NCI-H82 treated with DMSO at 0.1 percent for 48 hours (cell line): ENCODE results near the gene MYO6.
A peak's percentile ranks its signal among the peaks of the same experiment; 100 is the strongest.
"Not testable (repeated sequence)": the region's sequence is repeated elsewhere in the genome, so short reads cannot be mapped to it uniquely, and the experiment has no call there.

Experiments
- DNase-seq: peaks from one replicate; lab custom pipeline; 2025; ENCODE audit not compliant: unreplicated experiment; lab: John Stamatoyannopoulos, UW

The MYO6 gene

DNA sequence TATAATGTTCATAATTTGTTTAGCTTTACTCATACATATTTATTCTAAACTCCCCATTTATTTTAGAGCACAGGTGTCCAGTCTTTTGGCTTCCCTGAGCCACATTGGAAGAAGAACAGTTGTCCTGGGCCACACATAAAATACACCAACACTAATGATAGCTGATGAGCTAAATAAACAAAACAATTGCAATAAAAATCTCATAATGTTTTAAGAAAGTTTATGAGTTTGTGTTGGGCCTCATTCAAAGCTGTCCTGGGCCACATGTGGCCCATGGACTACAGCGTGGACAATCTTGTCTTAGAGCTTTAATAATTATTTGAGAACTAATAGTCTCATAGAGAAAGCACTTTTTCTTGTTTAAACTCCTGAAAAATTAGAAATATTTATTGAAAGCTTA, 131.3 kb downstream of the MYO6 start:
- no peak for DNase-seq

DNA sequence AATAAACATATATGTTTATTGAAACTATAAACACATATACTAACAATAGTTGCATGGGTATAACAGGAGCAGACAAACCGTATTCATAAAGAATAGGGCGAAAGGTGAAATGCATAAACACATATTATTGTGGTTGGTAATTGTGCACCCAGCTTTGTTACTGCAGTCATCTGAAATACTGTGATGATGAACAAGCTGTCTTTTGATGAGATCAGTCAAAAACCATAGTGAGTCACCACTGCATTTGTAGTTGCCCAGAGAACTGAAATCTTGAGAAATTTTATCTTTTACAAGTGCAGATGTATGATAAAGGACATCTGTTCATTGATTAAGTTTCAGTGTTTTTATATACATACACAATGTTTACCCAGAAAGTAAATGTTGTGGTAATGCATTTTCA, 133.7 kb downstream of the MYO6 start:
- no peak for DNase-seq

DNA sequence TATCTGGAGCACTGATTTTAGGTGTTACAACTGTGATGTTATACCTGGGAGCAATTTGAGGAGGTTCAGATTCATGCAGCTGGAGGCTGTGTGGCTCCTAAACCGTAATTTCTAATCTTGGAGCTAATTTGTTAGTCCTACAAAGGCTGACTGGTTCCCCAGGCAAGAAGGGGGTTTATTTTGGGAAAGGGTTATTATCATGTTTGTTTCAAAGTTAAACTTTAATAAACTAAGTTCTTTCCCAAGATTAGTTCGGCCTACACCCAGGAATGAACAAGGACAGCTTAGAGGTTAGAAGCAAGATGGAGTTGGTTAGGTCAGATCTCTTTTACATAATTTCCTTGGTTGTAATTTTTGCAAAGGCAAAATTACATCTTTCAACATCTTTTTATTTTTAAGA, 135.8 kb downstream of the MYO6 start:
- no peak for DNase-seq

DNA sequence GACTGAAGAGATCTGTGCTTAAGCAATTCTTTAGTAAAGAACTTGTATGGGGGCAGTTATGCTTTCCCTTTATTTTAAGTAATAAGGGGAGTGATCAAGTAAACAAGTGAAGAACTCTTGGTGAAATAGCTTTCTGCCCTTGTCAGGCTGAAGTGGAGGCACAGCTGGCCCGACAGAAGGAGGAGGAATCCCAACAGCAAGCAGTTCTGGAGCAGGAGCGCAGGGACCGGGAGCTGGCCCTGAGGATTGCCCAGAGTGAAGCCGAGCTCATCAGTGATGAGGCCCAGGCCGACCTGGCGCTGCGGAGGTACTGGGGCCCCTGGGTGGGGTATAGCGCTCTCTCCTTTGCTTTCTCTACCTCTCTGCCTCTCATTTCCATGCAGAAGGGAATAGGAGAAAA, 143.3 kb downstream of the MYO6 start:
- DNase-seq, result no peak

DNA sequence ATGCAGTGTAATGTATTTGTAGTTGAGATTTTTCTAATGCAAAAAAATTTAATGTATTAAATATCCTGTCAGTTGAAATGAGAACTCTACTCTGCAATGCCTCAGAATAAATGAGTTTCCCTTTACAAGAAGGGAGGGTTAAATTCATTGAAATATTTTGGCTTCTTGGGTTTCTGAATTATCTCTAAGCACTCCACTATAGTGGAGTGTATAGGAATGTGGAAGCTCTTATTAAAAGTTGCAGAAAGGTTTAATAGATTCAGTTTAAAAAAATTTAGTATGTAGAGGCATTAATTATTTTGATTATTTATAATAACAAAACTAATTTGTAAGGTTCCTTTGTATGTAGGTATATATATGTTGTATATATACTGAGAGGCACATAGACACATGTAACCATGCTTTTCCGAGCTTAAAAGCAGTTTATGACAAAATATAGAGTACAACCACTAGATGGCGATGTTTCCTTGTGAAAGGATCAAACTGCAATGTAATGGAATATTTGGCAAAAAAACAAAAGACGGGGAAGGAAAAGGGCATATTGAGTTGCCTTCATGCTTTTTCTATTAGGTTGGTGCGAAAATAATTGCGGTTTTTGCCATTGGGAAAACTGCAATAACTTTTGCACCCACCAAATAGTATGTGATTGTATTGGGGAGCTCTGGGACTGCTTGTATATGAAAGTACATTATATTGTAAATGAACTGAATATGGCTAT, 144.2 kb downstream of the MYO6 start:
- DNase-seq, result peak; percentile 20

DNA sequence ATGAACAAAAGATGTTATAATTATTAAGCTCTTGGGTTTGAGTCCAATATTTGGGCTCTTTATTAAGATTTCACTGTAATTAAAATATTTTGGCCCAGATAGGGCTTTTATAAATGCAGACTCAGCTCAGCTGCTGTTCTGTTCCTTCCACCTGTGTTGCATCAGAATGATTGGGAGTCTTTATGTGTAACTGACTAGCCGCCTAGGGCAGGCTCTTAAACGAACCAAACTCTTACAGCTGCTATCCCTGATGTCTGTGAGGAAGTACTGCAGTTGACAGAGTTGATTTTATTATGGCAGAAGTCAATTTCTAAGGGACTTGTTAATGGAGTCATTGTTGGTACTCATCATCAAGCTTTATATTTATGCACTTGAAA, 144.7 kb downstream of the MYO6 start:
- no peak for DNase-seq

DNA sequence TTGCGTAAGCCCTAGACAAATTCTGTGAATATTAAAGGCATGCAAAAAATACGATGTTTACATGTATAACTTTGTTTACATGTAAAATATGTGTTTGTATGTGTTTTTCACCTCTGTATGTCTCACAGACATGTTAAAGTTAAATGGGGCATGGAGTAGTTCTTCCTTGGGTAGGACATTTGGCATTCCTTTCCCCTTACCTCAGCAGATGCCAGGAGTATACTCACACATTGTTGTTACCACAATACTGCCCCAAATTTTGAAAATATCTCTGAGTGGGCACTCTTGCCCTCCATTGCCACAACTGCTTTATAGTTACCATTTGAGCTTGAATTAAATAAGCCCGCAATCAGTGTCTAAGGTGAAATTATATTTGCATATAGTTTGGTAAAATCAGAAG, 147.5 kb downstream of the MYO6 start:
- no peak for DNase-seq

DNA sequence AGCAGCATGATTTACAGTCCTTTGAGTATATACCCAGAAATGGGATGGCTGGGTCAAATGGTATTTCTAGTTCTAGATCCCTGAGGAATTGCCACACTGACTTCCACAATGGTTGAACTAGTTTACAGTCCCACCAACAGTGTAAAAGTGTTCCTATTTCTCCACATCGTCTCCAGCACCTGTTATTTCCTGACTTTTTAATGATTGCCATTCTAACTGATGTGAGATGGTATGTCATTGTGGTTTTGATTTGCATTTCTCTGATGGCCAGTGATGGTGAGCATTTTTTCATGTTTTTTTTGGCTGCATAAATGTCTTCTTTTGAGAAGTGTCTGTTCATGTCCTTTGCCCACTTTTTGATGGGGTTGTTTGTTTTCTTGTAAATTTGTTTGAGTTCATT, 151.2 kb downstream of the MYO6 start:
- not testable (repeated sequence) for DNase-seq

DNA sequence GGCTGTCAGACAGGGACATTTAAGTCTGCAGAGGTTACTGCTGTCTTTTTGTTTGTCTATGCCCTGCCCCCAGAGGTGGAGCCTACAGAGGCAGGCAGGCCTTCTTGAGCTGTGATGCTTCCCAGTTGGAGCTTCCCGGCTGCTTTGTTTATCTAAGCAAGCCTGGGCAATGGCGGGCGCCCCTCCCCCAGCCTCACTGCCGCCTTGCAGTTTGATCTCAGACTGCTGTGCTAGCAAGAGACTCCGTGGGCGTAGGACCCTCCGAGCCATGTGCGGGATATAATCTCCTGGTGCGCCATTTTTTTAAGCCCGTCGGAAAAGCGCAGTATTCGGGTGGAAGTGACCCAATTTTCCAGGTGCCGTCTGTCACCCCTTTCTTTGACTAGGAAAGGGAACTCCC, 156.1 kb downstream of the MYO6 start:
- not testable (repeated sequence) for DNase-seq

DNA sequence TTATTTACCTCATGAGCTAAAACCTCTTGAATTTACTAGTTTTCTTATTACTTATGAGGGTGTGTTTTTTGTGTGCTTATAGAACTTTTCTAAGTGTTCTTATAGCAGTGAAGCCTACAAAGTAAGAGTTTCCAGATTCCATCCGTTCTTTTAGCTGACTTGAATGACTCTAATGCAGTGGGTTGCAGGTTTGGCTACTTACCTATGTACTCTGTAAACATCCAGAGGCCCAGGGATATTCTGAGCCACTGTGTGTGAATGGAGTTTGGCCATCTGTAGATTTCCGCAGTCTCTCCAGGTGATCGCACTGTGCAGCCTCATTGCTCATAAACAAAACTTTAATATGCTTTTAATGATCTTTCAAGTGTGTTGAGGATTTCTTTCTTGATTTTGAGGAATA, 157.8 kb downstream of the MYO6 start:
- no peak for DNase-seq

DNA sequence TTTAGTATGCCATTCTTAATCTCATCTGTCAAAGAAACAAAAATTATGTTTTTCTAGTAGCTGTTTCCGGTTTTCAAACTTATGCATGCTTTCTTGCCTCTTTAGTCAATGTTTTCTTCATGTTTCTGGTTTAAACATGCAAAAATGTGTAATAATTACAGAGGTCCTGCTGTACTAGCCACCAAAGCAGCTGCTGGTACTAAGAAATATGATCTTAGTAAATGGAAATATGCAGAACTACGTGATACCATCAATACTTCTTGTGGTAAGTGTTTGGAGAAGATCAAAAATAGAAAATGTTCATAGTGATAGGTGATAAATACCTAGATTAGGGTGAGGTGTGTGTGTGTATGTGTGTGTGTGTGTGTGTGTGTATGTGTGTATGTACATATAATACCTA, 158.4 kb downstream of the MYO6 start:
- DNase-seq, result no peak

DNA sequence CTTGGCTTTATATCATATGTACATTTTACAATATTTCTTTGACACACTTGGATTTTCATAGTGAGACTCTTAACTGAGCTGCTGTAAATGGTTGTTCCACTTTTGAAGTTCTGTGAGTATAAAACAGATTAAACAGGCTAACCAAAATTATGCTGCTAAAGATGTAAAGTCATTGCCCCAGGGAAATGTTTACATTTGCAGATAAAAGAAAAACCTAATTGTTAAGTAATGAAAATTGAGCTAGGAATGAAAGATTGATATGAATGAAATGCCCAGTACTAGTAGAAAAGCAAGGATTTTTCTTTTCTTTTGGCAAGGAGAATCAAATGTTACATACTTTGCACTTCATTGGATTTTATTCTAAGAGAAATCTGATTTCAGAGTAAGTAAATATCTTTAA, 164.0 kb downstream of the MYO6 start:
- DNase-seq, result no peak

DNA sequence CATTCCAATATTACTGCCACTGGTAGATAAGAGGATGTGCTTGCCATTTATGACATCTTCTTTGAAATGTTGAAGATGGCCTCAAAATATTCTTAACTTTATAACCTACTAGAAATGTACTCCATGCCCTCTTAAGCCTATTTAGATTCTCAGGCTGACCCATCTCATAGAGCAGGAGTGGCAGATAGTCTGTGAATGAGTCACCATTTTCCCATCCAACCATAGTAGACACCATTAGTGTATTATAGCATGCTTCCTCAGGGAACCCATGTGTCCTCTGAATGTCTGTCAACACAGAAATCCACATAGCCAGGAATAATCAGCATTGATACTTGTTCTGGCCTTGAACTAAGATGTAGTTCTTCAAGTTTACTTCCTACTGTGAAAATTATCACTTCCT, 173.2 kb downstream of the MYO6 start:
- no peak for DNase-seq

DNA sequence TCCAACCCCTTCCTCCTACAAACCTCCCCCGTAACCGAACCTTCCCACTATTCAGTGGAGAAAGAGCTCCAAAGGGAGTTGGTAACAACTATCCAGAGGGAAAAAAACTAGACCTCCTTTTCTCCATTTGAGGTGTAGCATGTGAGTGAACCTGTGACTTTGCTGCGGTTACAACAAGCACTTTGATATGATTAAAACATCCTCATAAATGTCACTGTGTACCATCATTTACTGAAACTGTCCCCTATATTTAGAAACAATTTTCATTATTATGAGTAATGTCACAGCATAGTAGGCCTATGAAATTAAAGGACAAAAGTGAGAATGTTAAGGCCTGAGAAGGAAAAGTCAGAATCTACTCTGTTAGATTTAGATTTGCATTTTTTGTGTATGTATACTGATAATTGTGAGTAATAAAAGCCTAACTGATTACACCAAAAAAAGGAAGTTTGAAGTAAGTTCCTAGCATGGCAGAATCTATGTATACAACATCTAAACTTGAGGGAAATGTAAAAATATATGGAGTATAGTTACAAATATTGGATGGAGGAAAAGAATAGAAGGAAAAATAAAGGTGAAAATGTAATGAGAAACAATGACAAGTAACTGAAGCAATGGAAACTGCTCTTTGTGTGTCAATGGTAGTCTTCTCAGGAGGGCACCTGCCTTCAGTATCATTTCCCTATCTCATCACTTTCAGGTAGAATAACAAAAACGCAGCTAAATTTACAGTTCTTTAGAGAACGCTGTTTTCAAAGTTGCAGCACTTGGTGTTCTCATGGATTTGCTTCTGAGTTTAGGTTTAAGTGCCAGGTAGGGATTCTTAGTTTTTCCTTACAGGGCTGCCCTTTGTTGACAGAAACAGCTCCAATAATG, 177.5 kb downstream of the MYO6 start:
- no peak for DNase-seq

DNA sequence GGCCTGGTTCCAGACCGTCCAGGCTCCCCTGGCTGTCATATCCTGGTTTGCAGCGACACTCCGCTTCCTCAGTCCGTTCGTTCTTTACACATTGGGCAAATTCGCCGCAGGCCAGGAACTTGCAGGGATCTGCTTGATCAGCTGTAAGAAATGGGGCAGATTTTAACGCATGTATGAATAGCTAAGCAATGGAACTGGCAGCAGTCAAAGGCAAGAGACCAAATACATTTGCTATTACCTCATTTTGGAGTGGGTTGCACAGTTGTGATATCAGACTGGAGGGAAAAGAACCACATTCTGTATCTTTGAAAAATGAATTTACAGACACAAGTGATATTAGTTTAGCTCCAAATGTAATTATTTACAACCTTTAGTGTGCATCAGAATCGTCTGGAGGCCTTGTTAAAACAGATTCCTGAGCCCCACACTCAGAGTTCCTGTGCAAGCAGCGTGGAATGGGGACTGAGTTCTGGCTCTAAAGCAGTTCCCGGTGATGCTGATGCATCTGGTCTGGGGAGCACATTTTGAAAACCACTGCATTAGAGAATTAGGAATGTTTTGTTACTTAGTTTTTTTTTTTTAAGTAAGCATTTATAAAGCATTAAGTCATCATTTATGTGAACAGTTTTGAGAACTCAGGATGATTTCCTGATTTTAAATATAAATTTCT, 182.1 kb downstream of the MYO6 start:
- DNase-seq, result no peak

DNA sequence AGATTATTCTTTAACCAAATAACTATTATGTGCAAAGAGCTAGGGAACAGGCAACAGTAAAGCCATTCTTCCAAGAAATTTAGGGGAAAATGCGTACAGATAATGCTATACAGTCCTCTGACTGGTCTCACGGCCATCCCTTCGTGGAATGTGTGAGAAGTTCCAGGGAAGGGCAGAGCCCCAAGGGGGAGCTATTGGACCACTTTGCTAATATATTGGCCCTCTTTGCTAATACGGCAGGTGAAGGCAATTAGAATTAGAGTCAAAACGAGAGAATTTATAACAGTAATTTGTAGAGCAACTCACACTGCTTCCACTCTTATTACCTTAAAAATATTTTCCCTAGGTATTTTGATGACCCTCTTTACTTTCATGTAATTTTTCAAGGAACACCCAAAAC, 183.0 kb downstream of the MYO6 start:
- peak; percentile 12 for DNase-seq

DNA sequence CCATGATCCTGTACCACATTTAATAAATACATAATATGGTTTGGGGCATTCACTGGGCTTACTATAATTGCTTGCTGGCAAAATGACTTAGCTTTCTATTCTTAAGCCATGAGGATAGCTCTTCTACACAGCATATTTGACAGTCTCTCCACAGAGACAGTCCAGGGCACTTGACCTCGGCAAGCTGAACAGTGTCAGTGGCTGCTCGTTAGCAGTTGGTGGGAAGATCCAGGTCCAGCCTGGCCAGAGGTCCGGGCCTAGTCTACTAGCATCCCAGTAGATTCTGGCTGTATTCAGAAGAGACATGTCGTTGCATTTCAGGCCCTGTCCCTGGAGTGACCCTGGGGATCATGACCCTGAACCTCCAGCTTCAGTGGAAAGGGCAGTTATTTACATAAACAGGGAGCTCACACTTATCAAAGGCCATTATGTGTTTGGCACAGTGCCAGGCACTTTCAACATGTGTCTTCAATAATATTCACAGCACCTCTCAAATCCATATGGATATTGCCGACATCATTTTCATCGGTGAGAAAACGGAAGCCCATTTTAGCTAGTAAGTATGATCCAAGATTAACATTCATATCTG, 184.4 kb downstream of the MYO6 start:
- DNase-seq, result no peak

DNA sequence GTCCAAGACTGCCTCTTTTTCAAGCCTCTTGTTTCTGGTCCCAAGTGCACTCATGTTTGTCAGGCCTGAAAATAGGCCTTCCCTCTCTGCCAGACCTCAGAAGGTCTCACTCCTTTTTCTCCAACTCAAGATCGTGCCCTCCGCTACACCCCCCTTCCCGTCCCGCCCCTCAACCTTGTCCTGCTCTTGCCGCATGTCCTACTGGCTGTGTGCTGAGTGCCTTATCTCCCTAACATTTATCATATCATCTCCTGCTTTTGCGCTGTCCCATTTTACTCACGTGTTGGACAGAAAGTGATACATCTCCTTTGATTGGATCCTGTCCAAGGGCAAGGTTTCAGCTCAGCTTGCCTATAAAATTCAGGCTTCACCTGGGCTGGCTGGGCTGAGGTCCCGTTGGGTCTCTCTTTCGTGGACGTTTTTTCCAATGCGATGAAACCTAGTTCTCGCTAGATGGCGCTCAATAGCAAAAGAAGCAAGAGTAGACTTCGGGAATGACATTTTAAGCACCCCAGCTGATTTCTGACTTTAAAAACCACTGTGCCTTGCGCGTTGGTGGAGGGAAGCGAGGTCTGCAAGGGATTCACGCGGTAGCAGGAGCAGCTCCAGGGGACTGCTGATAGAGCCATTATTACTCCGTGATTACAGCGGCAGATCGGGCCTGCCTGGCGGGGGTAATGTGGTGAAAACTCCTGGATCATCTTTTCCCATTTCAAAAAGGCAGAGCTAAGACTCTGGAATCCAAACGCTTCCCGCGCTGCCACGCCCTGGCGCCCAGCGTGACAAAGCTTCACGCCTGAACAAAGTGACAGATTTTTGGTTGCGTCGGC, 185.8 kb downstream of the MYO6 start:
- peak; percentile 24 for DNase-seq

DNA sequence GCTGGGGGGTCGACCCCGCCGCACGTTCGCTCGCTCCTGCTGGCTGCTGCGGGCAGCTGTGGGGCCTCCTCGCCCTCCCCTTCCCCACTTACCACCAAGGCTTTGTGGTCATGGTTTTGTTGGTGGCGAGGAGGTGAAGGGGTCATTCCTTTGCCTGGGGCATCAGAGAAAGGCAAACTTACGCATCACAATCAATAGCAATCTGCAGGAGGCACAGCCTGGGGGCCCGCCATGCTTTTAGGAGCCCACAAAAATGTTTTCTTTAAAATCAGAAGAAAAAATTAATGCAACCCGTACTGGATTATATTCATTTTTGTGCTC, 186.4 kb downstream of the MYO6 start:
- DNase-seq, result no peak

DNA sequence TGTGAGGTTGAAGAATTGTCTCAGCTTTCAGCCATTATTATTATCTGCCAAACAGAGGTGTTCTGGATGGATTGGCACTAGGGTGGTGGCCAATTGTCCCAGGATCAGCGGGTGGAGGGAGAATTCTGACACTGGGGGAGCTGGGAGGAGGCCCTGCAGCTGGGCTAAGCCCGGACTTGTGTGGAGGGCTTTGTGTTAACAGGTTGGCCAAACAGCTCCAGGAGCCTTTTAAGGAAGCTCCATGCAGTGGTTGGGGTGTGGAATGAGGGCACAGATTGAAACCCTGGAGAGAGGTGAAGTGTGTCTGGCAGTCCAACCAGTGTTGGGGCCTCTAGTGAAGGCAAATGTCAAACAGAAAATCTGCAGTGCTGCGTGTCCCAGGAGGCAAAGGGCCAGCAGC, 187.6 kb downstream of the MYO6 start:
- DNase-seq, result no peak

DNA sequence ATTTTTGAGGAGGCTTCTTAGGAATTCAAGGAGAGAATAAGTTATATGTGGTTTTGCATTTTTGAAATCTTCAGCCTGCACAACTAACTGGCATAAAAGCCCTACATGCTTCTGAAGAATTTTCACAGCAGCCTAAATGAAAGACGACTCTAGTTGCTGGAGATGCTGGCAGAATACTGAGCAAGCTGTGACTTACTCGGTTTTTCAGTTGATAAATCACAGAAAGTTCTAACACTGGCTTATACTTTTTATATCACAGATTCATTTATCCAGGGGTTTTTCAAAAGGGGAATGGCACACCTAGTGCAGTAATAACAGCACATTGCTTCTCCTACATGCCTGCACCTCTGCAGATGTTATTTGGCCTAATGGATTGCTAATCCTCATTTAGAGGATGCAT, 188.8 kb downstream of the MYO6 start:
- peak; percentile 9 for DNase-seq
